Measurements from ENCODE around the gene DYDC1.
A peak's percentile ranks its signal among the peaks of the same experiment; 100 is the strongest.

Gene DYDC1

GRCh38 chr10:80394358-80394916 is 37.9 kb upstream of the DYDC1 start:
- Mint-ChIP-seq H3K36me3 (ENCODE audit: low read depth) (no peaks in the 10 kb centered on the region), H3K4me3 (no peak overlapping the region), H3K27me3 (ENCODE audit: low read depth) (peaks cover 3% of the 10 kb centered on the region), H3K27ac (no peak overlapping the region), H3K4me1 (no peaks in the 10 kb centered on the region), H3K9me3 (no peaks in the 10 kb centered on the region)
- no peak for TF ChIP-seq CTCF (IDR thresholded peaks at IDR 0.05; ENCODE audit: unreplicated experiment in 3 of 3)

- Mint-ChIP-seq H3K36me3 (ENCODE audit: low read depth) (no peaks in the 10 kb centered on the region), H3K27ac (no peak overlapping the region), H3K4me1 (peaks cover 6% of the 10 kb centered on the region), H3K4me3 (no peak overlapping the region), H3K27me3 (ENCODE audit: low read depth) (peaks cover 3% of the 10 kb centered on the region), H3K9me3 (no peaks in the 10 kb centered on the region)
- TF ChIP-seq CTCF (IDR thresholded peaks at IDR 0.05; ENCODE audit: unreplicated experiment in 3 of 3): no peak
Observed at GRCh38 chr10:80392250-80392649, 35.7 kb upstream of the DYDC1 start.

GRCh38 chr10:80390740-80391139 is 34.2 kb upstream of the DYDC1 start:
- no peak for TF ChIP-seq CTCF (IDR thresholded peaks at IDR 0.05; ENCODE audit: unreplicated experiment in 3 of 3)
- H3K4me3 Mint-ChIP-seq: no peak overlapping the region
- H3K4me1 Mint-ChIP-seq: peaks cover 11% of the 10 kb centered on the region
- H3K27me3 Mint-ChIP-seq (ENCODE audit: low read depth): peaks cover 3% of the 10 kb centered on the region
- no peak overlapping the region for H3K27ac Mint-ChIP-seq
- no peaks in the 10 kb centered on the region for H3K9me3 Mint-ChIP-seq
- H3K36me3 Mint-ChIP-seq (ENCODE audit: low read depth): no peaks in the 10 kb centered on the region

- no peaks in the 10 kb centered on the region for H3K27me3 Mint-ChIP-seq (ENCODE audit: low read depth)
- no peaks in the 10 kb centered on the region for H3K36me3 Mint-ChIP-seq (ENCODE audit: low read depth)
- H3K4me1 Mint-ChIP-seq: peaks cover 5% of the 10 kb centered on the region
- H3K4me3 Mint-ChIP-seq: no peak overlapping the region
- TF ChIP-seq CTCF (IDR thresholded peaks at IDR 0.05; ENCODE audit: unreplicated experiment in 3 of 3): peak; percentile 66 to 83 (median 69)
- no peaks in the 10 kb centered on the region for H3K9me3 Mint-ChIP-seq
- H3K27ac Mint-ChIP-seq: no peak overlapping the region
Observed at GRCh38 chr10:80382989-80383388, 26.4 kb upstream of the DYDC1 start.

GRCh38 chr10:80380185-80380584 is 23.6 kb upstream of the DYDC1 start:
- no peak overlapping the region for H3K27ac Mint-ChIP-seq
- H3K27me3 Mint-ChIP-seq (ENCODE audit: low read depth): peaks cover 4% of the 10 kb centered on the region
- no peak for TF ChIP-seq CTCF (IDR thresholded peaks at IDR 0.05; ENCODE audit: unreplicated experiment in 3 of 3)
- H3K9me3 Mint-ChIP-seq: no peaks in the 10 kb centered on the region
- H3K4me3 Mint-ChIP-seq: no peak overlapping the region
- H3K4me1 Mint-ChIP-seq: peaks cover 3% of the 10 kb centered on the region
- no peaks in the 10 kb centered on the region for H3K36me3 Mint-ChIP-seq (ENCODE audit: low read depth)

- Mint-ChIP-seq H3K4me1 (peaks cover 3% of the 10 kb centered on the region), H3K36me3 (ENCODE audit: low read depth) (no peaks in the 10 kb centered on the region), H3K4me3 (no peak overlapping the region), H3K9me3 (no peaks in the 10 kb centered on the region), H3K27ac (no peak overlapping the region), H3K27me3 (ENCODE audit: low read depth) (peaks cover 4% of the 10 kb centered on the region)
- no peak for TF ChIP-seq CTCF (IDR thresholded peaks at IDR 0.05; ENCODE audit: unreplicated experiment in 3 of 3)
Observed at GRCh38 chr10:80379701-80380100, 23.1 kb upstream of the DYDC1 start.
